GM19351 (cell line): Measurements from ENCODE around the gene EWSR1.
"Not testable (repeated sequence)": the region's sequence is repeated elsewhere in the genome, so short reads cannot be mapped to it uniquely, and the experiment has no call there.

Source experiments
- ATAC-seq: cut with Tn5 transposase; IDR thresholded peaks from one replicate; pipeline ENCODE4 v1.9.1; 2021; ENCODE audit warnings: mild to moderate bottlenecking, moderate library complexity; ENCODE audit not compliant: unreplicated experiment

The EWSR1 gene

DNA sequence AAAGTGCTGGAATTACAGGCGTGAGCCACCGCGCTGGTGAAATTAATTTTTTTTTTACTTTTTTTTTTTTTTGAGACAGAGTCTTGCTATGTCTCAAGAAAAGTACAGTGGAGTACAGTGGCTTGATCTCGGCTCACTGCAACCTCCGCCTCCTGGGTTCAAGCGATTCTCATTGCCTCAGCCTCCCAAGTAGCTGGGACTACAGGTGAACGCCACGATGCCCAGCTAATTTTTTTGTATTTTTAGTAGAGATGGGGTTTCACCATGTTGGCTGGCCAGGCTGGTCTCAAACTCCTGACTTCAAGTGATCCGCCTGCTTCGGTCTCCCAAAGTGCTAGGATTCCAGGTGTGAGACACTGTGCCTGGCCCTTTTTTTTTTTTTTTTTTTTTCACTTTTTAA lies 20.2 kb upstream of the EWSR1 start:
- not testable (repeated sequence) for ATAC-seq

- ATAC-seq, result no peak
Measured at GRCh38 chr22:29251265-29251664, 16.8 kb upstream of the EWSR1 start.

DNA sequence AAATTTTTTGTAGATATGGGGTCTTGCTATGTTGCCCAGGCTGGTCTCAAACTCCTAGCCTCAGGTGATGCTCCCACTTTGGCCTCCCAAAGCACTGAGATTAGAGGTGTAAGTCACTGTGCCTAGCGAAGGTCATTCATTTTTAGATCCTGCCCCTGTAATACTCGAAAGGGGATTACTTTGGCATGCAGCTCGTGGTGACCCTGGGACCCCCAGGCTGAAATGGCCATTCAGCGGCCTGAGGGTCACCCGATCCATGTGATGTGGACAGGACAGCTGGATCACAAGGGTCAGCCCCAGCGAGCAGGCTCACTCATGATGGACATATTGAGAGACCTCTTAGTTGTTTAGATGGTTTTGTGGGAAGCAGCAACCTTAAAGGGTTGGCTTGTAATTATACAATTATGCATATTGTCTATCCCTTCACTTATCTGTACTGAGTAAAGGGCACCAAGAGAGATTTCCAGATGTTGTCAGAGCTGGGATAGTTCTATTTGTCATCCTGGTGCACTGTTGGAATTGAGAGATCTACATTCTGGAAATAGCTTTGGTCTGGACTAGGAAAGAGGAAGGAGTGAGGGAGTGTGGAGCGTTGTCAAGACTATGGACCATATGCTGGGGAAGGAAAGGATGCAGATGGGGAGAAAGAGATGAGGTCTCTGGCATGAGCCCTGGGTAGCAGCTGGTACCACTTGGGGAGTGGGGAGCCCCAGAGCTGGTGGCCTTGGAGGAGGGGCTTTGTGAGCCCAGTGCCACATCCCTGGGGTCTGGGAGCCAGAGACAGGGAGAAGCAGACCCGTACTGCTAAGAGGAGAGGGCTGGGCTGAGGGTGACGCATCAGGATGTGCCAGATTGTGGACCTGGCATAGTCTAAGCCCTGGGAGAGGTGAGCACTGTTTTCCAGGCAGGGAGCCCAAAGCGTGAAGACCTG lies 15.8 kb upstream of the EWSR1 start:
- ATAC-seq, result no peak

GRCh38 chr22:29253561-29254285 lies 14.3 kb upstream of the EWSR1 start:
- no peak for ATAC-seq

GRCh38 chr22:29254286-29254660 lies 13.8 kb upstream of the EWSR1 start:
- no peak for ATAC-seq

- no peak for ATAC-seq
Measured at GRCh38 chr22:29255064-29255621, 12.9 kb upstream of the EWSR1 start.

DNA sequence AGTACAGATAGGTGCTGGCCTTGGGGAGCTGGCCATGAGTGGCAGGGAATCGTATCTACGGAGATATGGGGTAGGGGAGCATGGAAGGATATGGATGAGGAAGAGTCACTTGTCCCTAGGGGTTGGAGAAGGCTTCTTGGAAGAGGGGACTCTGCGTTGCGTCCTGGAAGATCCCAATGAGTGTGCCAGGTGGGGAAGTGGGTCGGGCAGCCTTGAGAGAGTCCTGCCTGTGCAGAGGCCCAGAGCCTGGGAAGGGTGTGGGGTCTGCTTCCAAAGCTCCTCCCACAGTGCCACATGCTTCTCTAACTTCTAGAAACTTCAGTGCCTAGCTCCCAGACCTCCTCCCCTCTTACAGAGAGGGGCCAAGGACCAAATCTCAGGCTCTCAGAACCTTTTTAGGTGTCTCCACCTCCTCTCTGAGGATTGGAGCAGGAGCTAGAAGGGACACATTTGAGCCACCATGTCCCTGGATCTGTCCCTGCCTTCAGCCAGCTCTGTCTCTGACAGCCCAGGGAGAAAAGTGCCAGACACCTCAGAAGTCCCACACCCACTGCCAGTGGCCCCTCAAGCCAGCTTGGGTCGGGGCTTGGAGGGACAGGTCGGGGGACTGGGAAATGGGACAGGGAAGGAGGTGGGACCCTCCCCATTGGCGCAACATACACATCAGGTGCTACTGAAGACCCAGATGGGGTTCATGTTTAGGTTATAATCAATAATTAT lies 11.3 kb upstream of the EWSR1 start:
- ATAC-seq, result no peak

- ATAC-seq, result no peak
Measured at GRCh38 chr22:29257751-29258181, 10.3 kb upstream of the EWSR1 start.

GRCh38 chr22:29258407-29259252 lies 9.4 kb upstream of the EWSR1 start:
- no peak for ATAC-seq

GRCh38 chr22:29259253-29259899 lies 8.7 kb upstream of the EWSR1 start:
- ATAC-seq, result no peak

GRCh38 chr22:29260031-29260560 lies 8.0 kb upstream of the EWSR1 start:
- ATAC-seq, result no peak

- ATAC-seq, result no peak
Measured at GRCh38 chr22:29260601-29261315, 7.3 kb upstream of the EWSR1 start.

- no peak for ATAC-seq
Measured at GRCh38 chr22:29263791-29264276, 4.2 kb upstream of the EWSR1 start.

DNA sequence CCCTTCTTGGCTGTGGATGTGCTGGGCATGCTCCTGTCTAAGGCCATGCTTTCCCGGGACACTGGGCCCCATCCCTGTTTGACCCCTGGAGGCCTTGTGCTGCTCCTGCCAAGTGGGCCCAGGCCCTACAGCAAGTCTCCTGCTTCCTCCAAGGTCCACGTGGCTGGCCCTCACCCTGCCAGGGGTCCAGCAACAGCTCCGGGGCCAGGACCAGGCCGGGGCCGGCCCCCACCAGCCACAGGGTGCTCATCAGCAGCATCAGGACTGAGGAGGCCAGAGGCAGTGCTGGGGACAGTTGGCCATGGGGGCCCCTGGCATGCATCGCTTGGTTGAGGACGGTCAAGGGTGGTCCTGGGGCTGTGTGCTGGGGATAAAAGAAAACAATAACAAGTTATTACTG lies 2.8 kb upstream of the EWSR1 start:
- no peak for ATAC-seq

DNA sequence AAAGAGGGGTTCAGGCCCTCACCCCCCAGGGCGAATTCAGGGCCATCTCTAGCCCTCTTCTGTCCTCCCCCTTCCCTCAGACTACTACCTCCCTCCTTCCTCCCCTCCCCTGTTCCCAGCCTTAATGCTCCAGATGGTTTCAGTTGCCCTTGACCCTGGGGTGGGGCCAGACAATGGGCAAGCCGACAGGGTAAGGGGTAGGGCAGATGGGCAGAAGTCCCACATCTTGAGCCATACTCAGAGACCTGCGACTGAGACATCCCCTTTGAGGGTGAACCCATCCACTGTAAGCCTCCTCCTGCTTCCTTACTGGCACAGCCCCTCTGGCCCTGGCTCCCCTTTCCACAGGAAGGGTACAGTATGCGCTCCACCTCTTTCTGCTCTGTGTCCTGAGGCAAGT lies 2.1 kb upstream of the EWSR1 start:
- no peak for ATAC-seq

DNA sequence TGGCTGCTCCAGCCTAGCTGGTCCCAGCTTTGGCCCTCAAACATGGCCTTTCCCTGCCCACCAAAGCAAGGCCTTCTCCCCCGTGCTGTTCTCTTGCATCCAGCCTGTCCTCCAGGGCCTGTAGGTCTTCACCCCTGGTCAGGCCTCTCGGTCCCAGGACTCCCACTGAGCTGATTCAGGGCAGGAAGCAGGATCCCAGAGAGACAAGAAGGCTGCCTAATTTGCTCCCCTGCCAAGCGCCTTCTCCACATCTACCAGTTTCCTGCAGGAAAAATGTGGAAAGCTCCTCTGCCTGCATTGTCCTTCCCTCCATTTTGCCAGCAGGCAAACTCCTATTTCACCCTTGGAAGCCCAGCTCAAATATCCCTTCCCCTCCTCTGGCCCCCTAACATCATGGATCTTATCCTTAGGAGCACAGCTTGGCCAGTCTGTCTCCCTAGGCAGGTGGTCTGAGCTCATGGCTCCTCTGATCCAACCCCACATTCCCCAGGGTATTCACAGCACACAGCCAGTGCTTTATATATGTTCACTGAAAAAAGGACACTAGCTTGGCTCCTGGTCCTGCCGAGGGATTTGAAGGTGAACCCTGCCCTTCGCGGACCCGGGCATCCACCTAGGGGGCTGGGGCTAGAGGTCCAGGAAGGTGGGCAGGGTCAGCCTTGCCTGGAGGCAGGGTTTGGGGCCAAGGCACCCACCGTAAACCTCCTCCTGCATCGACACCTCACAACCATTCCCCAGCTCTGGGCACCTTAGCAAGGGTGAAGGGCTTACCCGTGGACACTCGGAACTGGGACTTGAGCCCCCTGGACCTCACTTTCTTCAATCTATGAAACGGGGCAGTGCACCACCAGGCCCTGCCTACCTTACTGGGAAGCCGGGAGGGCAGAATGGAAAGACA lies 1.3 kb upstream of the EWSR1 start:
- no peak for ATAC-seq

DNA sequence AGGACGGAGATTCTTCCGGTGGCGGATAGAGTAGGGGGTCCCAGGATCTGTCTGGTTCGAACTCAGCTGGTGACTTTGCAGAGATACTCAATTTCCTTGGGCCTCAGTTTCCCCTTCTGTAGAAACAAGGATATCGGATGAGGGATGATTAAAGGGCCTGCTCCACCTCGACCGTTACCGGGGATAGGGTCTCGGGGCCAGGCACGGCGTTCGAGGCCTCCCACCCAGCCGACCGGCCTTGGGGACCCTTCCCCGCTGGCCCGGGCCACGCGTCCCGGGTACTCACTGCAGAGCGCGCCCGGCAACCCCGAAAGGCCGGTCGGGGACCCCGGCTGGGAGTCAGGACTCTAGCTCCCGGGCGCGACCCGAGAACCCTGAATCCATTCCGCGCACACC lies 608 bp upstream of the EWSR1 start:
- no peak for ATAC-seq
